GM21737 (cell line): Measurements from ENCODE around the gene SH3GL1.

ENCODE experiments used
- ATAC-seq: cut with Tn5 transposase; IDR thresholded peaks from one replicate; pipeline ENCODE4 v1.9.1; 2021; ENCODE audit warnings: mild to moderate bottlenecking, moderate library complexity; ENCODE audit not compliant: unreplicated experiment

SH3GL1 gene, protein sequence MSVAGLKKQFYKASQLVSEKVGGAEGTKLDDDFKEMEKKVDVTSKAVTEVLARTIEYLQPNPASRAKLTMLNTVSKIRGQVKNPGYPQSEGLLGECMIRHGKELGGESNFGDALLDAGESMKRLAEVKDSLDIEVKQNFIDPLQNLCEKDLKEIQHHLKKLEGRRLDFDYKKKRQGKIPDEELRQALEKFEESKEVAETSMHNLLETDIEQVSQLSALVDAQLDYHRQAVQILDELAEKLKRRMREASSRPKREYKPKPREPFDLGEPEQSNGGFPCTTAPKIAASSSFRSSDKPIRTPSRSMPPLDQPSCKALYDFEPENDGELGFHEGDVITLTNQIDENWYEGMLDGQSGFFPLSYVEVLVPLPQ

DNA sequence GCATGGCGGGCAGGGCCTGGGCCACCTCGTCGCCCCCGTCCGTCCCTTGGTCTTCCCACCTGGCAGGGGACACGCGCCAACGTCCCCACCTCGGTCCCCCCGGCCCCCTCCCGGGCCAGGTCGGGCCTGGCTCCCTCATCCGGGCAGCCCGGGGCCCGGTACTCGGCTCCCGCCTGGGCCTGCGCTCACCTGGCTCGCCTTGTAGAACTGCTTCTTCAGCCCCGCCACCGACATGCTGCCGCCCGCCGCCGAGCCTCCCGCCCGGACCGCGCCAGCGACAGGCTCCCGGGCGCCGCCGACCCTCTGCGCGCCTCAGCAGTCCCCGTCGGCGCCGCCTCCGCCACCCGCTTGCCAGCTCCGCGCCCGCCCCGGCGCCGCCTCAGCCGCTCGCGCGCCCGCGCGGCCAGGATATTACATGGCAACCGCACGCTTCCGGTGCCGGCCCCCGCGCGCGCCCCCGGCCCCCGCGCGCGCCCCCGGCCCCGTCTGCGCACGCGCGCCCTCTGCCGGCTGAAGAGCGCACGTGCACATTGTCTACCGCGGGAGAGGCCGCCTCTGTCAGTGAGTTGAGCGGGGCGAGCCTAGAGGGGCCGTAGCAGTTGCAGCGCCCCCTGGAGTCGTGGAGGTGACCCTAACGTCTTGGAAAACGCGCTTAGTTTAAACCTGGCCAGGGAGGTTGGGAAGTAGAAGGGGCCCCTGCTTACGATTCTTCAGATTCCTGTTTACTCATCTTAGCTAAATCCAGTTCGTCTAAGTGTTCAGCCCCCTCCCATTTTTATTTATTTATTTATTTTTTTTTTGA lies at the start of gene SH3GL1:
Gene SH3GL1 (minus strand): TSS at position 413 of the 802 bp plus-strand sequence. CDS start 179 bp downstream, at position 234.
- ATAC-seq: peak; percentile 57

GRCh38 chr19:4449639-4450028 lies 49.3 kb upstream of the SH3GL1 start:
- no peak for ATAC-seq

DNA sequence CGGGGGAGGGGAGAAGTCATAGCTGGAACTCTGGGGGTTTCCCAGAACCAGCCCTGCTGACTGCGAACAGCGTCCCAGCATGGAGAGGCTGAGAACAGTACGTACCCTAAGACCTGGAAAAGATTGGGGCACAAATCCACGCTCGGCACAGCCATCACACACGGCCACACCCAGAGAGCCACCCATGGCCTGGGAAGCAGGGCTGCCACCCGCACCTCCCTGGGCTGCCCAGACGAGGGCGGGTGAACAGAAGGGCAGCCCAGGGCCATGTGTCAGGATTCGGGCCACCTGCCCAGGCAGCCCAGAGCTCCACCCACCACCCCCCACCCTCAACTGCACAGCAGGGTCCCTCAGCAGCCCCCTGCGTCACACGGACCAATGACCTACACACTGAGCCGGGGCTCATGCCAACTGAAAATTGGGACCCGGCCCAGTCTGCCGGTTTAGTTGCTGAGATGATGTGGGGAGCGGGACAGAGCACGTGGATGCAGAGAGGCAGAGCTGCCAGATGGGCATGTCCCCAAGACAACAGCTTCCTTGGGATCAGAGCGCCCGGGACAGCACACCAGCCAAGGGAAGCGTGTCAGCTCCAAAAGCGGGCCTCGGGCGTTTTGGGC lies 48.8 kb upstream of the SH3GL1 start:
- no peak for ATAC-seq

DNA sequence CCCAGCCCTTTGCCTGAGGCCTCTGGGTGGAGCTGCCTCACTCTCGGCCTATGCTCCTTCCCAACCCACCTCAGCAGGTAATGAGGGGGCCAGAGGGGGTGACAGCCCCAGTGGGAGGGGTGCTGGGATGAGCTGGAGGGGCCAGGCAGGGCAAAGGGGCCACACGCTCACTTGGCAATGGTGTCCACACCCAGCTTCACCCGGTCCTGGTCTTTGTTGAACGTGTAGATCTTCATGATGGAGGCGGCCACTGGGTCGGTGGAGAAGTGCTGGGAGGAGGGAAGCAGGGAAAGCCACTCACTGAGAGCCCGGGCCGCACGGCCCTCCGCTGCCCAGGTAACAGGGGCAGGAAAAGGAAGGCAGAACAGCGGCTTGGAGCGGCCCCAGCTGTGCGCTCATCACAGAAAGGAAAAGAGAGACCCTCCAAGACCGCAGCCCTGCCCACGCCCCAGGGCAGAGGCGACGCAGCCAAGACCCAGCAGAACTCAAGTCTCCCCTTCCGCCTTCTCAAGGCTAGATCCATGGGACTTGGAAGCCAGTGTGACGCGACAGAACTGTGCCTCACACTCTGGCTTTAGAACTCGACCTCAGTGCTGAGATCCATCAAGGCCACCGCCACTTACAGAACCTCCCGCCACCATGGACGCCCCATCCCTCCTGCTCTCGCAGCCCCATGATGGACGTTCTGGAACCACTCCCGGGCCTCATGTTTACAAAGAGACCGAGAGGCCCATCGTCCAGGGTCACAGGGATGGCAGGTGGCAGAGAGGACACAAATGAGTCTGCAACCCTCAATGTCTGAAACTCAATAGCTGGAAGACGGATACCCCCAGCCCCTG lies 48.0 kb upstream of the SH3GL1 start:
- no peak for ATAC-seq

- ATAC-seq: no peak
Measured at GRCh38 chr19:4447327-4448146, 47.2 kb upstream of the SH3GL1 start.

DNA sequence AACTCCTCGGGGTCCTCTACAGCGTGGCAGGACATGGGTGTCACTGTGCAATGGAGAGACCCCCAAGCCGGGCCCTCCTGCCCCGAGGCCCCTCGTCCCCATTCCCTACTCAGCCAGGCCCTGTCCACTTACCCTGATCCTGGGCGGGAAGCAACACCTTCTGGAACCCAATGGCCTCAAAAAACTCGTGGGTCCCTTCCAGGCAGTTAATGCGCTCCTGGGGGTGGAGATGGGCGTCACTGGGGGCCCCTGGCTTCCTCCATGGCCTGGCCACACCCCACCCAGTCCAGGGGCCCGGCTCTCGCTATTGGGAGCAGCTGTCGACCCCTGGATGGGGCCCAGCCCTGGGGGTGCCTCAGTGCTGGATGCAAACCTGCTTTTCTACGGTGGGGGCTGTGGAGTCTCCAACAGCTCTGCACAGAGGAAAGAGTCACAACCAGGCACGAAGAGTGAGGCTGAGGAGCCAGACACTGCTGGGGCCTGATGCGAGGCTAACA lies 46.4 kb upstream of the SH3GL1 start:
- ATAC-seq: no peak

- no peak for ATAC-seq
Measured at GRCh38 chr19:4445963-4446703, 45.8 kb upstream of the SH3GL1 start.

DNA sequence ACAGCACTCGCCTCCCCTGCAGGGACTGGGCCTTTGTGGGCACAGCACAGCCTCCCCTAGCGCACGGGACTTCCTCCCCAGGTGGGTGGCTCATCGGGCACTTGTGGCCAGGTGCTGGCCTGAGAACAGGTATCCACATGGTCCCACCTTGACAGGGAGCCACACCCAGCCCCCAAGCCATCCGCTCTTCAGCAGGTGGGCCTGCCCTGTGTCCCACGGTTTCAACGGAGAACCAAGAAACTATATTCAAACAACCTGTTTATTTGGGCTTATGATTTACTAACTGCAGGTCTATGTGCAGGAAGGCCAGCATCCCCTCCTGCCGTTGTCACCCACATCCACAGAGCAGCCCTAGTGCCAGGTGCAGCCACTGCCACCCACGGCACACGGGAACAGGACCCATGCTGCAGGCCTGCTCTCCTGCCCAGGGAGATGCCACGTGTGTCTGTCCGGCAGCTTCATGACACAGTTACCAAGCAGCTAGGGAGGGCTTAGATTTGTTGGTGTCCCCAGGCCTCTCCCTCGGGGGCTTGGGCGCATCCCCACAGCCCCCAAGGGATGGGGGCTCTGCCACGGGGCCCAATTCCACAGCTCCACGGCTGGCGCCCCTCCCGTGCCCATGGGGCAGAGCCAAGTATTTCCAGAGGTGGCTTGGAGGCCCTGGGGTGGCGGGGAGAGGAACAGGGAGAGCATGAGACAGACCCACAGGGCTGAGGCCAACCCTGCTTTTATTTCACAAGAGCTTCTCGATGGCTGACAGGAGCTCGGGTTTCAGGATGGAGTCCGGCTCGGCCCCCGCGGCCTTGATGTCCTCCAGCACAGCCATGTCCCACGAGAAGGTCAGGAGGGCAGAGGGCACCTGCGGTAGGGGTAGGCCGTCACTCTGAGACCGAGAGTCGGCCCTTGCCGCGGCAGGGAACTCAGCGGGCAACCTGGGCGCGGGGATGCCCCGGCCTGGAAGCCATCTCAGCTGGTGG lies 44.7 kb upstream of the SH3GL1 start:
- ATAC-seq: no peak

GRCh38 chr19:4443966-4444764 lies 43.8 kb upstream of the SH3GL1 start:
- ATAC-seq: no peak

DNA sequence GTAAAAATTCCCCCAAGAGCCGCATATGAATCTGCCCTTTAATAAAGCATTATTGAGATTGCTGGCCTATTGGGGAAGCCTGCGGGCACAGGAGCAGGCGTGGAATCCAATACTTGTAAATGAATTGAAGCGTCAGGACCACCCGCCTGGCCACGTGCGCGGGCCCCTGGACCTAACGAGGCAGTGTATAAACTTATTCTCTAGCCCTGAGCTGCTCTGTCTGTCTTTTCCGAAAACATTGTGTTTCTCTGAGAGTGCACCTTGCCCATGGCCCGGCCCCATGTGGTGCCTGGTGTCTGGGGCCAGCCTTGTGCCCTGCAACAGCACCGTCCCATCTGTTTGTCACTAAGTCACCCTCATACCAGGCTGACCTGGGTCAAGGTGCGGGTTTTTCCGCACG lies 42.8 kb upstream of the SH3GL1 start:
- no peak for ATAC-seq

DNA sequence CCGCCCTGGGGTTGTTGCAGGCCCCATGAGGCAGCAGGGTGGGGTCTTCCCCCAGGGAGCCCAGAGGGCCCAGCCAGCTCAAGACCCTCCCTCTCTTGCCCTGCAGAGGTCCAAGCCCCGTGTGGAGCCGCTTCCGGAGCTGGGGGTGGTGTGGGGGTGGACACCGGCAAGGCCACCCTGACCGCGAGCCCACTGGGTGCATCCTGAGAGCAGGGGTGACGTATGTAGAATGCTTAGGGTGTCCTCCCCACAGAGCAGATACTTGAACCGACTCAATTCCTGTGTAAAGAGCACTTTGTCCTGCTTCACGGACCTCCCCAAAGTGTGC lies 42.4 kb upstream of the SH3GL1 start:
- no peak for ATAC-seq

GRCh38 chr19:4441994-4442818 lies 41.9 kb upstream of the SH3GL1 start:
- ATAC-seq: no peak

GRCh38 chr19:4439243-4439642 lies 38.9 kb upstream of the SH3GL1 start:
- ATAC-seq: no peak

DNA sequence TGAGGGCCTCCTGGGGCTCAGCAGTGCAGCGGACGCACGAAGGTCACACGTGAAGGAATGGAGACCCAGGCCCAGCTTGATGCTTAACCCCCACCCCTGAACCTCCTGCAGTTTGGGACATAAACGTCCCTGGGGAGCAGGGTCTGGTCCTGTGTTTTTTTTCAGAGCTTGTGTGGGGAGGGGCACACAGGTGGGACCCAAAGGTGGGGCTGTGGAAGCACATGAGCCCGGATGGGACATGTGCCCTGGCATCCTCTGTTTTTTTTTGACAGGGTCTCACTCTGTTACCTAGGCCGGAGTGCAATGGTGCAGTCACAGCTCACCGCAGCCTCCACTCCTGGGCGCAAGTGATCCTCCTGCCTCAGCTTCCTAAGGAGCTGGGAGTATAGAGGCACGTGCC lies 36.8 kb upstream of the SH3GL1 start:
- no peak for ATAC-seq

- ATAC-seq: no peak
Measured at GRCh38 chr19:4436231-4436630, 35.9 kb upstream of the SH3GL1 start.

DNA sequence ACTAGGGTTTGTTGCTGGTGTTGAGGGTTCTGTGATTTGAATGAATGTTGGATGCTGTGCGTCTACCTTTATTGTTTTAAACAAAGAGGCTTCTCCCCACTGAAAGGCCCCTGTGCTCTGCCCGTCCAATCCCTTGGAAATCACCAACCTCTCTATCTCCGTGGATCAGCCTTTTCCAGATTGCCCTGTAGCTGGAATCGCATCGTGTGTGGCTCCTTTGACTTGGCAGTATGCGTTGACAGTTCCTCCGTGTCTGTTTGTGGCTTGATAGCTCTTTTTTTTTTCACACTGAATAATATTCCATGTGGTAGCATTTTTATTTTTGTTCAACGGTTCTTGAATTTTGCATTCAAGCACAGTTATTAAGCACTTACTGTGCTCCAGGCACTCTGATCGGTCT lies 34.0 kb upstream of the SH3GL1 start:
- no peak for ATAC-seq
